GM18861 (cell line): ENCODE results near the gene PDZD2.
"Not testable (repeated sequence)": the region's sequence is repeated elsewhere in the genome, so short reads cannot be mapped to it uniquely, and the experiment has no call there.

Source experiments
- ATAC-seq: cut with Tn5 transposase; IDR thresholded peaks from one replicate; pipeline ENCODE4 v1.9.1; 2021; ENCODE audit not compliant: unreplicated experiment

PDZD2 gene

DNA sequence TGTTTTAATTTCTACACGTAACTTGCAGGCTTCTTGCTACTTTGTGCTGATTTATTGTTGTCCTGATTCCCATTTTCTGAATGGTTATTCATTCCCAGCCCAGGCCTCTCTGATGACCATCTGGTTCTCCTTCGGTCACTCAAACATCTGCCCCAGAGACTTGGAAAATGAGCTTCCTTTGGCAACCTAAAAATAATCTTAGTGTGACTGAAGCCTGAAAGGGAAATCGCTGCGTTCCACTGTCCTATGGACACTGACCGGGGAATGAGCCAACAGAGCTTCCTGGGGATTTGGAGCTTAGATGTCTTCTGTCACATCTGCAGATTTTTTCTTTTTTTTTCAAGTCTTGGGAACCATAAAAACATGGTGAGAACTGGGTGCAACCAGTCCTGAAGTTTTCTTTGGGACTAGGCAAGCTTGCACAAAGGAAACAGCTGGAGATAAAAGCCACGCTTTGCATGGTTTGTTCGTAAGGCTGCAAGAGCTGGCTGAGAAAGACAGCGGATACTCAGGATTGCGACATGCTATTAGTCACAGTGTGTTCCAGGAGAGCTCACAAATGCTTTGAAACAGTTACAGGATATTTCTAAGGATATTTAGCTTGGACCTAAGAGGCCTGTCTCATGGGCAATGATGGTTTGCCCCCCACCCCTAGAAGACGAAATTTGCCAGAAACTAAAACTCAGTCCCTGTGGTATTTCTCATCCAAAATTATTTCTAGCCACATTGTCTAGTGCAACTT, 389.0 kb downstream of the PDZD2 start:
- ATAC-seq: no peak

DNA sequence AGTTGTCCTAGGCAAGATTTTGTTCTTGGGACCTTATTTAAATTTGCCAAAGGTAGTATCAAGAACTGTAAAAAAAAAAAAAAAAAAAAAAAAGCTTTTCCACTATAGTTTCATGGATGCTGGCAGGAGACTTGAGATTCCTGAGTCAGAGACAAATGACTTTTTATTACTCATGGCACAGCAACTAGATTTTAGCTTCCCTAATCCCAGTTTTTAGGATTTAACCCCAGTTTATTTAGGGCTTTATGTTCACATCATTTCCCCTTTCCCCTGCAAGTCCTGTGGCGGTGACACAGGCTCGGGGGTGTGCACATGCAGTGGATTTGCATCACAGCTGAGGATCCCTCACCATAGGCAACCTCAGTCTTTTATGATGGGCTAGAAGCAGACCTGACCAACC, 390.3 kb downstream of the PDZD2 start:
- no peak for ATAC-seq

DNA sequence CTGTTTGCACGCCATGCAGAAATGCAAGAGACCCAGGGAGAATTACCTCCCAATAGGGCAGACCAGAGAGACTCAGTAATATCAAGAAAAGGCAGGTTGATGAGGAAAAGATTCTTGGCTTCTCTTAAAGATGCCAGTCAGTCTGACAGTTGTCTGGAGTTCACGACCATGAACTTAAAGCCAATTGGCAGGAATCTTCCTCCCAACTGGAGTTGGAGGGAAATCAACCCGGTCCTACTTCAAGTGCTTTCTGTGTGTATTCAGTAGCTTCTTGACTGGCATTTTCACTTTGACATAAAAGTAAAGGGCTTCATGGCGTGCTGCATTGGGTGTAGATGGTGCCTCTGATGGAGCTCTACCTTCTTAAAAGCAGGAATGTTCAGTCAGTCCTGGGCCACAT, 390.9 kb downstream of the PDZD2 start:
- ATAC-seq: no peak

DNA sequence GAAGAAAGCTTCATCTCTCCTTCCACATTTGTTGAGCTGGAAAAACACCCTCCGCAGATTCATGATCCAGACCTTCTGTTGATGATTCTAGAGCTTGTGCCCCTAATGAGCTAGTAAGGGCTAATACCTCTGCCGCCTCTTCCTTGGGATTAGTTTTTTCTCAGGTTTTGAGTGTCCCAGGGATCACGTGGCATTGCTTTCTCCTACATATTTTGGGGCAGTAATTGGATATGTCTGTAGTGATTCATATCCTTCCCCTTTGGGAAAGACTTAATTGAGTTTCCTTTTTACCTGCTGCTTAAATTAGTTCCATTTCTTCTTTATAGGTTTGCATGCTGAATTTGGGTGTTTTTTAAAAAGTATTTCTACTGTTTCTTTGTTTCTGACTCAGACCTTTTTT, 391.3 kb downstream of the PDZD2 start:
- no peak for ATAC-seq

DNA sequence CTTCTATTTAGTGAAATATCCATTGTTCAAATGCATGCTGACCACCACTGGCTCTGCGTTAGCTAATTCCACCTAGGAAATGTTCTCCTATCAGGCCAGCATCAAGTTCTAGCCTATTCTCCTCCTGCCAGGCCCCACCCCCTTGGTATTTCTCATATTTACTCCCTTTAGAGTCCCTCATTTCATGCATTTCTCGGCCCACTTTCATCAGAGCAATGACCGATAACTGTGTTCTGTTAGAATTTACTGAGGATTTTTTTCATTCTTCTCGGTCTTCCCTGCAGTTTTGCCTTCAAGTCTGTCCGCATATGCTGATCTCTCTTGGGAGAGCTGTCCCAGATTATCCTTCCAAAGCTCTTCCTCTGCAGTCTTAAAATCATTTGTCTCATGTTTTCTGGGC, 391.8 kb downstream of the PDZD2 start:
- ATAC-seq: no peak

DNA sequence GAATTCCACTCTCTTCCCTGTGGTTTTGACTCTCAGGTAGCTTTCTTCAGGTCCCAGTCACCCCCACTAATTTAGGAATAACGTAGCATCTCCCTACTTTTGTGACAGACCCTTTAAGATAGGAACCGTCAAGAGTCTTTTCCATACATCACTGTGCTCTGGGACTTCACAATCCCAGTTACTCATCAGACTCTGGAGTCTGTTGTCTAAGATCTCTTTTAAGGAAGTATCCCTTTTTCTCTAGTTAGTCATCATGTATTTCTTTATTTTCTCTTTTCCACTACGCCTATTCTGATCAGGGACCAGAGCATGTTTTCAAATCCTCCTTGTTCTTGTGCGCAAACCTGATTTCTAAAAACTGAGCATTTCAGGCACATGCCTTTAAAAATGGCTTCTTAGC, 392.2 kb downstream of the PDZD2 start:
- no peak for ATAC-seq

DNA sequence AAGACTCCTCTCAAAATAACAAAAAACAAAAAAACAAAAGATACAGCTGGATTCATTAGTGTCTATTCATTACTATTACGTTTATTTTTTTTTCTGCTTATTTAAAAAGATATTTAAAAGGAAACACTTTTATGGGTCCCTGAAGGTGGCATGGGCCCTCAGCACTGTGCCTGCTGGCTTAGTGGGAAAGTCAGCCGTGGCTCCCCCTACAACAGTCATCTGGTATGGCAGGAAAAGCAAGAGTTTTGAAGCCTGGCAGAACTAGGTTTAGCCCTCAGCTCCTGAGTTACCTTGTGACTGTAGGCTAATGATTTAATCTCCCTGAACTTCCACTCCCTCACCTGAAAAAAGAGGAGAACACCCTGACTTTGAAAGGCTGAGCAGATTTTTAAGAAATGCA, 399.6 kb downstream of the PDZD2 start:
- no peak for ATAC-seq

DNA sequence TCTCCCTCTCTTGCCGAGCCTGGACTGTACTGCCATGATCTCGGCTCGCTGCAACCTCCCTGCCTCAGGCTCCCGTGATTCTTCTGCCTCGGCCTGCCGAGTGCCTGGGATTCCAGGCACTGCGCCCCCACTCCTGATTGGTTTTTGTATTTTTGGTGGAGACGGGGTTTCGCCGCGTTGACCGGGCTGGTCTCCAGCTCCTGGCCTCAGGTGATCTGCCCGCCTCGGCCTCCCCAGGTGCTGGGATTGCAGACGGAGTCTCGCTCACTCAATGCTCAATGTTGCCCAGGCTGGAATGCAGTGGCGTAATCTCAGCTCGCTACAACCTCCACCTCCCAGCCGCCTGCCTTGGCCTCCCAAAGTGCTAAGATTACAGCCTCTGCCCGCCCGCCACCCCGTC, 400.2 kb downstream of the PDZD2 start:
- ATAC-seq: not testable (repeated sequence)

DNA sequence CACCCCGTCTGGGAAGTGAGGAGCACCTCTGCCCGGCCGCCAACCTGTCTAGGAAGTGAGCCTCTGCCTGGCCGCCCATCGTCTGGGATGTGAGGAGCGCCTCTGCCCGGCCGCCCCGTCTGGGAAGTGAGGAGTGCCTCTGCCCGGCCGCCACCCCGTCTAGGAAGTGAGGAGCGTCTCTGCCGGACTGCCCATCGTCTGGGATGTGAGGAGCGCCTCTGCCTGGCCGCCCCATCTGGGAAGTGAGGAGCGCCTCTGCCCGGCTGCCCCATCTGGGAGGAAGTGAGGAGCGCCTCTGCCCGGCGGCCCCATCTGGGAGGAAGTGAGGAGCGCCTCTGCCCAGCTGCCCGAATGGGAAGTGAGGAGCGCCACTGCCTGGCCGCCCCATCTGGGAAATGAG, 400.7 kb downstream of the PDZD2 start:
- ATAC-seq: not testable (repeated sequence)

DNA sequence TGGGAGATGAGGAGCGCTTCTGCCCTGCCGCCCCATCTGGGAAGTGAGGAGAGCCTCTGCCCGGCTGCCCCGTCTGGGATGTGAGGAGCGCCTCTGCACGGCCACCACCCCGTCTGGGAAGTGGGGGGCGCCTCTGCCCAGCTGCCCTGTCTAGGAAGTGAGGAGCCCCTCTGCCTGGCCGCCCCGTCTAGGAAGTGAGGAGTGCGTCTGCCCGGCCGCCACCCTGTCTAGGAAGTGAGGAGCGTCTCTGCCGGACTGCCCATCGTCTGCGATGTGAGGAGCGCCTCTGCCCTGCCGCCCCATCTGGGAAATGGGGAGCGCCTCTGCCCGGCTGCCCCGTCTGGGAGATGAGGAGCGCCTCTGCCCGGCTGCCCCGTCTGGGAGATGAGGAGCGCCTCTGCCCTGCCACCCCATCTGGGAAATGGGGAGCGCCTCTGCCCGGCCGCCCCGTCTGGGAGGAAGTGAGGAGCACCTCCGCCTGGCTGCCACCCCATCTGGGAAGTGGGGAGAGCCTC, 401.3 kb downstream of the PDZD2 start:
- ATAC-seq: not testable (repeated sequence)

DNA sequence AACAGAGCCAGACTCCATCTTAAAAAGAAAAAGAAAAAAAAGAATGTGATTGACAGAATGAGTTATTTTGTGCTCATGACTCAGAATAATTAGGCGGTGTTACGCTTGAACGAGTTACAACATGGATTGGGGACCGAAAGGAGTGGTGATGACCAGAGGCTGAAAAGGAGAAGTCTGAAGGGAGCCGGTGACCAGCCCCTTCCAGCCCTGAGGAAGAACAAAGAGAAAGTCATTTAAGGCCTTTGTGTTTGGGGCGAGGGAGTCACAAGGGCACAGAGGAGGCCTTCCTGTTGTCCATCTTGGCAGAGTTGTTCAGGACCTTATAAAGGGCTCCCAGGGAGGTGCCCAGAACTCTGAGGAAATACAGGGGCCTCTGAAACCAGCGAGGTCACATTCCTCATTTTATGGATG, 403.6 kb downstream of the PDZD2 start:
- no peak for ATAC-seq

DNA sequence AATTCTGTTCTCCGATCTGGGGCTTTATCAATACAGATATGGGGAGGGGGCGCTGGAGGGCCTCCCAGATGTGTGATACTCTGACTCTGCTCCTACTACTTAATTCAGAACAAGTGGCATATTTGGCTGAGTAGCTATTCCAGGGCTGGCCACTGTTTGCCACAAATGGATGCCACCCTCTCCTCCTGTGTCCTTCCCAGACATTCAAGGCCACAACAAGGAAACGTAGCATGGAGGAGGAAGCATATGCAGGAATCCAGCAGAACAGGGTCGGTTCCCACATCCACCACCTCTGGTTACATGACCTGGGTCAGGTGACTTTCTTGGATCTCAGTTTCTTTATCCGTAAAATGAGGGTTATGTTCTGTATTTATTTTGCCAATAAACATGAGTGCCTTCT, 404.2 kb downstream of the PDZD2 start:
- ATAC-seq: no peak

DNA sequence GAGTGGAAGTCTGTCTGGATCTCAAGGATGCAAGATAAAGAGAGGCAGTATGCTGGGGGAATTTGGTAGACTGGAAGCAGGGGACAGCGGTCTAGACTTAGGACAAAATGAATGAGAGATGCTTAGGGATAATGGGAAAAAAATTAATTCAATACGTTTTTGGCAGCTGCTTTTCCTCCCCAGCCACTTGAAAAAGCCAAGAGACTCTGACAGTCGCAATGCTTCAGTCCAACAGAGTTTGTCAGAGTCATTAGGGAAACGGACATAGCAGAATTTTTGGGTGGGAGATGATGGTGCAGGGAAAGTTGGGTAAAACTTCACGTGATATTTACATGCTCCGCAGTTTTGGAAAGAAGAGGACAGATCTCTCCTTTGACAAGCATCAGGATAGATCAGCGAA, 405.5 kb downstream of the PDZD2 start:
- no peak for ATAC-seq

DNA sequence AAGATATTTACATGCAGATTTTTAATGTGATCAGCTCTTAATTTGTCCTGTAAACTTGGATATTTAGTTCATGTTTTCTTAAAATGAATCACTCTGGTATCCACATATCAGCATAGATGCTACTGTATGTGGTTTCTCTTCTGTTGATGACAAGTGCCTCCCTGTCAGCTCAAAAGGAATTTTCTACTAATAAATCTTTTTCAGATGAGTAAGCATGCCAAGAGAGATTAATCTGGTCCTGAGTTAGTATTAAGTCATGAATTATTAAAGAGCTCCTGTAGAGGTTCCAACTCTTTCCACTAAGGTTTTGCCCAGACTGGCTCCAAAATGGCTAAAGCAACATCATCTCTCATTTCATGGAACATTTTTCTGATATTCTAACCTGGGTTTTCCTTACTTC, 406.0 kb downstream of the PDZD2 start:
- ATAC-seq: no peak

DNA sequence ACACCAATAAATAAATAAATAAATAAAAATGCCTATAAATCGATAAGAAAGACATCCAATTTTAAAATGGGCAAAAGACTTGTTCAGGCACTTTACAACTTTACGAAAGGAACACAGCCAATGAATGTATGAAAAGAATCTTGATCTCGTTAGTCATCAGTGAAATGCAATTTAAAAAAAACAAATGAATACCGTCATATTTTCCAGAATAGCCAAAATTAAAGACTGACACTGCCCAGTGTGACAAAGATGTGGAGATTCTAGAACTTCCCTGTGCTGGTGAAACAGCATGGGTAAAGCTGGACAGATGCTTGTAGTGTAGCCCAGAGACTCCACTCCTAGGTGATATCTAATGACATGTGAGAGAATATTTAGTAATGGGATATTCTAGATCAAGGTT, 408.1 kb downstream of the PDZD2 start:
- no peak for ATAC-seq

DNA sequence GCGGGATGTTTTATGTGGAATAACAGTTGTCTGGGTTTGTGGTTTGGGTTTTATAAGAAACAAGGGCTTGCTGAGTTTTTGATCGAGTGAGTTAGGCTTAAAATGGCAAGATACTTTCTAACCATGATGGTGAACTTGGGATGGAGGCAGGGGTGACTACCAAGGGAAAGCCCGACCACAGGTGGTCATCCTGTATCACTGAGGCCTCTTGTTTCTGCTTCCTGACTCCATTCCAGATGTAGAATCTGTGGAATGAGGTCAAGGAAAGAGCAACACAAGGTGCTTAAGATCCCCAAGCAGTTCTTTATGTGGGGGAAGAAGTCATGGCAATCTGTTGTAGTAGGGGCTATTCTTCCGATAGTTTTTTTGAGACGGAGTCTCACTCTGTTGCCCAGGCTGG, 412.9 kb downstream of the PDZD2 start:
- no peak for ATAC-seq

DNA sequence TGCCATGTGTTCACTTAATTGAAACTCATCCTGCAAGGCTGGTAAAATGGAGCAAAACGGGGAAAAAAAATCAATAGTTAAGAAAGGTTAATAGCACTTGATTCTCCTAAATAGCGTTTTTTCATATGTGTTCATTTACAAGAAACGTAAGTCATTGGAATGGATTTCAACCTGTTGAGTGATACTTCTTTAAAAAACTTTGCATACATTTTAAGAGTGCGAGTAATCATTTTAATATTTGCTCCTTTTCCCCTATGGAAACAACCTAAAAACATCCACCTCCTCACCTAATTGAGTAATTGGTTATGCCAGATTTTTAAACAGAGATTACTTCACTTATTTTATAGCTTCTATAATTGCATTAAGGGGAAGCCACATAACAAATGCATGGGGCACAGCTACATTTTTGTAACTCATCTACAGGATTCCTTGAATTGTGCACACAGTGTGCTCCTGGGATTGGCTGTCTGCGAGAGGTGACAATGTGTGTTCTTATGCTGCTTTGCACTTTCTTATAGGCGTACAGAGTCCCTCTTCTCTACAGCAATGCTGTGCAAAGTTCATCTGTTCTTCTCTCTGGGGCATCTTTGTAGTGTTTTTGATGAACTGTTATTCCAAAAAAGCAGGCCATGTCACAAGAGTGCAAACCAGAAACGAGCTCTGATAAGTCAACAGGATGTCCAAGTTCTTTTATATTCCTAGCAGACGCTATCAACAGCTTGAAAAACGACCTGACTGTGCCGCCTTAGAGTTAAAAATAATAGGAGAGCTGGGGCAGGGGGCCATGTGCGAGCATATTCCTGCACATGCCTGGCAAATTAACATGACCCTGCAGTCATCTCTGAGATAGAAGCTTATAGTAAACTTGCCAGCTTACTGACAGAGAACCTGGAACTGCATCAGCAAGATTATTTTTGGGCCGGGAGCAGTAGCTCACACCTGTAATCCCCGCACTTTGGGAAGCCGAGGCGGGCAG, 417.2 kb downstream of the PDZD2 start:
- ATAC-seq: no peak

DNA sequence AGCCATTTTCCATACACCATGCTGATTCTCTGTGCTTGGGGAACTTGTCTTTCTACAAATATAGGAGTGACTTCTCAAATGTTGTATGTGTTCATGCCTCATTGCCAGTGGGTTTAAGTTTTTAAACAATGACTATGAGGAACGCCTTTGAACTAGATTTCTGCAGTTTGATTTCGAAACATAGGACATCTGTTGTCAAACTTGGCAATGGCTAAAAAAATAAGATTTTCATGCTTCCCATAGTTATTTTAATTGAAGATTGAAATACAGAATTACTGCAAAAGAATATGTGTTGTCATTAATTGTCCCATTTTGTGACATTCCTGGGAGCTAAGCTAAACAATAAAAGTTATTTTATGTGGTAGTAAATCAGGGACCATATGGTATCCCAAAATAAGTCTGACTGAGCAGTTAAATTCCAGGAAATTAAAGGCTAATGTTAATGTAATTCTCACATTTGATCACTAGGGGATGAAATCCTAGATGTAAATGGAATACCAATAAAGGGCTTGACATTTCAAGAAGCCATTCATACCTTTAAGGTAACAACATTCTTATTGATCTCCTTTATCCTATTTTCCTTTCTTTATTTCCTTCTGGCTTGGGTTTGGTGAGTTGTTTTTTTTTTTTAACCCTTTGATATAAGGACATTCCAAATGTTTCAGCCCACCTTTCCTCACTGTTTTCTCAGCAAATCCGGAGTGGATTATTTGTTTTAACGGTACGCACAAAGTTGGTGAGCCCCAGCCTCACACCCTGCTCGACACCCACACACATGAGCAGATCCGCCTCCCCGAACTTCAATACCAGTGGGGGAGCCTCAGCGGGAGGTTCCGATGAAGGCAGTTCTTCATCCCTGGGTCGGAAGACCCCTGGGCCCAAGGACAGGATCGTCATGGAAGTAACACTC, 418.5 kb downstream of the PDZD2 start:
- ATAC-seq: no peak

DNA sequence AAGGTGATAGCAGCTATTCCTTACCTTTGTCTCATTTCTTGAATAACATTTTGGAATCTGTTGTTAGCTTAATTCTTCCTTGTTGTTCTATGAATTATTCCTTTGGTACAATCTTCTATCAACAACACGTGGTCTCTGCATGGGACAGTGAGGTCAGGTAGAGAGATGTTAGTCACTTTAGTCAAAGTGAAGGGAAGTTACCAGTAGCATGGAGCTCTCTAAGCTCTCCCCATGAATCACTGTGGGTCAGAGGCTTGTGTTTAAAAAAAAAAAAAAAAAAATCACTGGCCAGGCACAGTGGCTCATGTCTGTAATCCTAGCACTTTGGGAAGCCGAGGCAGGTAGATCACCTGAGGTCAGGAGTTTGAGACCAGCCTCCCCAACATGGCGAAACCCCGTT, 419.2 kb downstream of the PDZD2 start:
- ATAC-seq: no peak

DNA sequence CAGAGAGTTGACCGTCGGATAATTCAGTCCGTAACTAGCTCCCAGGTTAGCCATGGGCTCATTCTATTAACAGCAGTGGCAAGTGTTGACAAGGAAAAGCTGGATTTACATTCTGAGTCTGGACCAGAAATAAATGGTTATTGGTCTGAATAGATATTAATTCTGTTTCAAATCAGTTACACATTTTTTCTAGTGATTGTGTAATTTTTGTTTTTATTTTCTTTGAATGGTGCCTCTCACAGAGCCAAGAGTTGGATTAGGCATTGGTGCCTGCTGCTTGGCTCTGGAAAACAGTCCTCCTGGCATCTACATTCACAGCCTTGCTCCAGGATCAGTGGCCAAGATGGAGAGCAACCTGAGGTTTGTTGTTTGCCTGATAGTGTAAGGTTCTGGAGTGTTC, 420.1 kb downstream of the PDZD2 start:
- ATAC-seq: no peak
